ENCODE data around the gene EFNB2. TPM values are rescaled to one million over a fixed set of nuclear protein-coding genes. Genes with fewer than 3 reads are reported as not detected.

The EFNB2 gene
- total and polyA plus RNA-seq, 2 donors (not counting 3 experiments of a cell fraction or from before 2014, with no cell fraction given): 50.4 to 69.5 TPM

GRCh38 chr13:106474912-106475311 lies 60.5 kb downstream of the EFNB2 start:
- H3K4me2 ChIP-seq (ENCODE audit: insufficient read depth, low read length): no peak overlapping the region
- no peak overlapping the region for H3K9ac ChIP-seq (replicated peaks; ENCODE audit: extremely low read depth, insufficient read depth, low read length)
- no peaks in the 10 kb centered on the region for H4K20me1 ChIP-seq (replicated peaks; ENCODE audit: control insufficient read depth, extremely low read depth, insufficient read depth, low read length)
- no peaks in the 10 kb centered on the region for H3K9me1 ChIP-seq (replicated peaks; ENCODE audit: control insufficient read depth, extremely low read depth, insufficient read depth, low read length)
- TF ChIP-seq EZH2 (IDR thresholded peaks at IDR 0.05; ENCODE audit: borderline replicate concordance, low read depth, low read length, severe bottlenecking) (no peak), JUN (IDR thresholded peaks at IDR 0.05; ENCODE audit: borderline replicate concordance, insufficient read depth, insufficient read length, low read depth) (no peak), CTCF (IDR thresholded peaks at IDR 0.05; ENCODE audit: extremely low read depth in 1 of 2, insufficient read depth in 1 of 2, low read depth in 1 of 2, low read length in 2 of 2) (no peak), MYC (IDR thresholded peaks at IDR 0.05; ENCODE audit: low read depth, low read length) (no peak), POLR2AphosphoS5 (IDR thresholded peaks at IDR 0.05; ENCODE audit: insufficient read depth, low read depth, low read length) (no peak), FOS (IDR thresholded peaks at IDR 0.05; ENCODE audit: borderline replicate concordance, insufficient read depth, low read length) (no peak)
- no peaks in the 10 kb centered on the region for H3K27me3 ChIP-seq (ENCODE audit: control insufficient read depth in 2 of 2, insufficient read depth in 2 of 2, low read length in 2 of 2)
- H3K4me1 ChIP-seq (ENCODE audit: control insufficient read depth, extremely low read depth, insufficient read depth, low read length): peaks cover 8% of the 10 kb centered on the region
- H2AFZ ChIP-seq (ENCODE audit: low read depth, low read length): no peak overlapping the region
- BruUV-seq (replicated peaks): no TSS peak
- ChIA-PET CTCF (interaction anchor here (1.1 to 1.5 kb wide), 2 partner anchors 56 to 391 kb away, joined by 4 to 5 read pairs; no protein-coding TSS in a partner anchor), POLR2A (no interaction called here)
- intact Hi-C loops (cut with micrococcal nuclease) (no loop called here), dilution Hi-C loops (cut with MboI; ENCODE audit: extremely low pct_ligation_motif_present, low sequenced_read_pairs) (no loop called here)
- H3K79me2 ChIP-seq (ENCODE audit: control insufficient read depth, insufficient read depth, low read length): no peaks in the 10 kb centered on the region
- H3K9me3 ChIP-seq (replicated peaks; ENCODE audit: control insufficient read depth, insufficient read depth, low read length): no peaks in the 10 kb centered on the region
- no peaks in the 10 kb centered on the region for H3K36me3 ChIP-seq (ENCODE audit: control insufficient read depth in 2 of 2, extremely low read depth in 1 of 2, insufficient read depth in 2 of 2, low read length in 2 of 2)
- FAIRE-seq (no peak), DNase-seq (ENCODE audit: low read depth, low spot score) (no peak)
- no peak overlapping the region for H3K27ac ChIP-seq (ENCODE audit: insufficient read depth, low read depth, low read length)
- no peak overlapping the region for H3K4me3 ChIP-seq (replicated peaks in 1 of 3; ENCODE audit: insufficient read depth in 1 of 3, low read depth in 1 of 3, low read length in 3 of 3)
